SH-SY5Y (cell line): ENCODE data around the gene SLC5A4.

ENCODE experiments used
- GATA2 ChIP-seq: IDR thresholded peaks from 2 replicates; pipeline ENCODE4 v1.6.1; 2011; ENCODE audit warnings: mild to moderate bottlenecking, low read depth, low read length
- GATA3 ChIP-seq: IDR thresholded peaks from 2 replicates; pipeline ENCODE4 v1.6.1; 2011; ENCODE audit warnings: low read depth, mild to moderate bottlenecking, low read length, moderate library complexity

DNA sequence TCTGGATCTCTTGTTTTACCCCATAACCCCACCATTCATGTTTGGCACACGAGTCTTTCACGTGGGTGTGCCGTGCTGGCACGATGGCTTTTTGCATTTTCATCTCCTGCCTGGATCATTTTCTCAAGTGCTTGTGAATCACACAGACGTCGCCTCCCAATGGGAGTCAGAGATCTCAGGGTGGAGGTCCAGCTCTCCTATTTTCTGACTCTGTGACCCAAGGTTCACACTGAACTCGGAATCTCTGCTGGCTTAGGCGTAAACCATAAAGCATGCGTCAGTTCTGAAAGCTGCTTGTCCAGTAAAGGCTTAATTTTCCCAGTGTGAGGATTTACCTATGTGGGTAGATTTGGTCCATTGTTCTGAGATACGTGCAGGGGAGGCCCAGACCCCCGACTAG, 80.0 kb downstream of the SLC5A4 start:
- TF ChIP-seq GATA3 (no peak), GATA2 (no peak)
